Endodermal cell (in vitro differentiated cells): ENCODE measurements around the gene NCS1. TPM values are rescaled to one million over a fixed set of nuclear protein-coding genes. Genes with fewer than 3 reads are reported as not detected.

ENCODE experiments used
- DNase-seq: peaks from one replicate; pipeline ENCODE4 v3.0.0-alpha.2; 2017
- H3K27ac ChIP-seq: 2 replicates; pipeline ENCODE4 v1.5.1; 2013; ENCODE audit warnings: mild to moderate bottlenecking, low read depth, low read length, moderate library complexity
- H3K27me3 ChIP-seq: 2 replicates; pipeline ENCODE4 v1.6.1; 2013; ENCODE audit warnings: mild to moderate bottlenecking, low read length, moderate library complexity; ENCODE audit not compliant: insufficient read depth, control insufficient read depth, poor library complexity, severe bottlenecking
- H3K36me3 ChIP-seq: 2 replicates; pipeline ENCODE4 v1.7.0; 2013; ENCODE audit warnings: mild to moderate bottlenecking, low read length, moderate library complexity; ENCODE audit not compliant: control insufficient read depth, insufficient read depth
- H3K4me1 ChIP-seq: one replicate; pipeline ENCODE4 v1.7.0; 2013; ENCODE audit warnings: low read length; ENCODE audit not compliant: control insufficient read depth, insufficient read depth
- H3K4me3 ChIP-seq: 2 replicates; pipeline ENCODE4 v1.5.1; 2013; ENCODE audit warnings: mild to moderate bottlenecking, low read length, moderate library complexity
- H3K9ac ChIP-seq: 2 replicates; pipeline ENCODE4 v1.6.1; 2013; ENCODE audit warnings: mild to moderate bottlenecking, low read length, moderate library complexity; ENCODE audit not compliant: poor library complexity, severe bottlenecking; ENCODE audit errors: extremely low read depth
- H3K9me3 ChIP-seq: 2 replicates; pipeline ENCODE4 v1.6.1; 2013; ENCODE audit warnings: mild to moderate bottlenecking, low read length, moderate library complexity; ENCODE audit not compliant: control insufficient read depth
- H3K27ac Mint-ChIP-seq: 2 replicates; pipeline ENCODE4 v1.8.0; 2020; ENCODE audit warnings: mixed read lengths
- H3K27me3 Mint-ChIP-seq: 2 replicates; pipeline ENCODE4 v1.8.0; 2021; ENCODE audit warnings: mild to moderate bottlenecking, mixed read lengths; ENCODE audit not compliant: insufficient read depth
- H3K36me3 Mint-ChIP-seq: 2 replicates; pipeline ENCODE4 v1.8.0; 2020; ENCODE audit warnings: low read depth, mixed read lengths
- H3K4me1 Mint-ChIP-seq: 2 replicates; pipeline ENCODE4 v1.8.0; 2020; ENCODE audit warnings: mixed read lengths
- H3K4me3 Mint-ChIP-seq: 2 replicates; pipeline ENCODE4 v1.8.0; 2020; ENCODE audit warnings: mild to moderate bottlenecking, moderate library complexity, mixed read lengths
- H3K9me3 Mint-ChIP-seq: 2 replicates; pipeline ENCODE4 v1.8.0; 2020; ENCODE audit warnings: mild to moderate bottlenecking, mixed read lengths
- CTCF ChIP-seq: fragments of 200-600 bp; sonication (generic); conservative IDR thresholded peaks from 2 replicates; pipeline ENCODE4 v1.5.0; 2021; ENCODE audit warnings: antibody characterized with exemption, mild to moderate bottlenecking
- WGBS, 2 experiments: methylation state at CpG; one replicate each; pipeline versions ENCODE4 v1.1.5 to v1.1.7; 2013; ENCODE audit warnings: missing lambda C conversion rate in 2 of 2, mixed read lengths in 1 of 2; ENCODE audit not compliant: insufficient coverage in 1 of 2, insufficient read length in 1 of 2; 5-methylcytosine and 5-hydroxymethylcytosine counted together
- total RNA-seq, 2 donors: library from RNA; stranded (reverse); fragmentation: NEBNext Ultra II Directional in 1 of 2; extraction: Animal tissue kit (Norgen Biotek cat#: 25700) in 1 of 2; gene quantifications; 2 replicates in 1 of 2; 3 replicates in 1 of 2; pipeline ENCODE4 v1.2.1, GENCODE V29; 2021

Gene NCS1
- total RNA-seq, 2 donors from 2014 or later = 40.6 to 47.7 TPM

GRCh38 chr9:130180516-130180915 lies 8.3 kb downstream of the NCS1 start:
- Mint-ChIP-seq H3K4me1 (peaks cover 9% of the 10 kb centered on the region), H3K4me3 (no peak overlapping the region), H3K27me3 (no peaks in the 10 kb centered on the region), H3K9me3 (no peaks in the 10 kb centered on the region), H3K36me3 (no peaks in the 10 kb centered on the region), H3K27ac (peak overlapping the region; percentile 26)
- DNase-seq = no peak
- 90 to 94% methylated on average over 11 to 12 of the region's 12 CpGs for WGBS, 2 experiments
- Histone ChIP-seq H3K9ac (no peak overlapping the region), H3K4me3 (no peak overlapping the region), H3K9me3 (no peaks in the 10 kb centered on the region), H3K36me3 (peaks cover 7% of the 10 kb centered on the region), H3K27me3 (no peaks in the 10 kb centered on the region), H3K4me1 (no peaks in the 10 kb centered on the region), H3K27ac (no peak overlapping the region)
- no peak for TF ChIP-seq CTCF

GRCh38 chr9:130181678-130182380 lies 9.6 kb downstream of the NCS1 start:
- Mint-ChIP-seq H3K27ac (no peak overlapping the region), H3K4me1 (peaks cover 20% of the 10 kb centered on the region), H3K4me3 (no peak overlapping the region), H3K9me3 (no peaks in the 10 kb centered on the region), H3K27me3 (no peaks in the 10 kb centered on the region), H3K36me3 (no peaks in the 10 kb centered on the region)
- no peak for TF ChIP-seq CTCF
- H3K4me1 ChIP-seq = no peaks in the 10 kb centered on the region
- no peak overlapping the region for H3K27ac ChIP-seq
- H3K9me3 ChIP-seq = no peaks in the 10 kb centered on the region
- 97 to 98% methylated on average over 18 to 33 of the region's 33 CpGs for WGBS, 2 experiments
- no peak overlapping the region for H3K4me3 ChIP-seq
- no peaks in the 10 kb centered on the region for H3K27me3 ChIP-seq
- peaks cover 7% of the 10 kb centered on the region for H3K36me3 ChIP-seq
- H3K9ac ChIP-seq = no peak overlapping the region
- DNase-seq = no peak

- H3K4me3 ChIP-seq = no peak overlapping the region
- H3K27me3 Mint-ChIP-seq = no peaks in the 10 kb centered on the region
- H3K36me3 Mint-ChIP-seq = no peaks in the 10 kb centered on the region
- H3K36me3 ChIP-seq = peaks cover 7% of the 10 kb centered on the region
- TF ChIP-seq CTCF = peak; percentile 10
- H3K4me3 Mint-ChIP-seq = no peak overlapping the region
- no peaks in the 10 kb centered on the region for H3K4me1 ChIP-seq
- no peaks in the 10 kb centered on the region for H3K9me3 Mint-ChIP-seq
- H3K27me3 ChIP-seq = no peaks in the 10 kb centered on the region
- 95 to 96% methylated on average over 7 to 17 of the region's 17 CpGs for WGBS, 2 experiments
- H3K4me1 Mint-ChIP-seq = peaks cover 21% of the 10 kb centered on the region
- H3K9me3 ChIP-seq = no peaks in the 10 kb centered on the region
- DNase-seq = no peak
- H3K27ac Mint-ChIP-seq = peak overlapping the region; percentile 48
- peak overlapping the region; percentile 1 for H3K27ac ChIP-seq
- H3K9ac ChIP-seq = no peak overlapping the region
These were observed 10.2 kb downstream of the NCS1 start for GRCh38 chr9:130182381-130182909.
